Heart right ventricle (tissue), 16 donors: Measurements from ENCODE around the gene CC2D1B. TPM values are rescaled to one million over a fixed set of nuclear protein-coding genes. Genes with fewer than 3 reads are reported as not detected.

ENCODE experiments used
- ATAC-seq, 8 donors: fragments of 200-7000 bp; cut with Tn5 transposase; one replicate each; pipeline ENCODE4 v1.9.1; 2020; ENCODE audit warnings: mild to moderate bottlenecking in 8 of 8, moderate library complexity in 8 of 8, moderate number of reproducible peaks in 1 of 8
- DNase-seq, 2 donors: peaks; one replicate each; pipeline ENCODE4 v3.0.0-alpha.2; 2020
- H3K27ac ChIP-seq, 10 donors: fragments of 200-600 bp; sonication (generic) in 2 of 10; one replicate each; pipeline versions ENCODE4 v1.5.0 to v1.8.0; 2020 to 2022; ENCODE audit warnings: mild to moderate bottlenecking in 3 of 10
- H3K27me3 ChIP-seq, 7 donors: fragments of 200-600 bp; one replicate each; pipeline ENCODE4 v1.8.0; 2021 to 2022; ENCODE audit warnings: mild to moderate bottlenecking in 2 of 7
- H3K36me3 ChIP-seq, 9 donors: fragments of 200-600 bp; sonication (generic) in 1 of 9; one replicate each; pipeline versions ENCODE4 v1.5.0 to v1.8.0; 2020 to 2022; ENCODE audit warnings: mild to moderate bottlenecking in 2 of 9
- H3K4me1 ChIP-seq, 9 donors: fragments of 200-600 bp; sonication (generic) in 1 of 9; one replicate each; pipeline versions ENCODE4 v1.5.0 to v1.8.0; 2020 to 2022; ENCODE audit warnings: mild to moderate bottlenecking in 4 of 9
- H3K4me3 ChIP-seq, 10 donors: fragments of 200-600 bp; sonication (generic) in 2 of 10; one replicate each; pipeline versions ENCODE4 v1.5.0 to v1.8.0; 2020 to 2022; ENCODE audit warnings: mild to moderate bottlenecking in 7 of 10, moderate library complexity in 2 of 10
- H3K9me3 ChIP-seq, 11 donors: fragments of 200-600 bp in 10 of 11; sonication (generic) in 2 of 11; one replicate each; pipeline versions ENCODE4 v1.5.0 to v1.8.0; 2013 to 2022; ENCODE audit warnings: mild to moderate bottlenecking in 2 of 11, control low read depth in 1 of 11, moderate library complexity in 1 of 11
- CTCF ChIP-seq, 9 donors: fragments of 200-600 bp; sonication (generic) in 2 of 9; IDR thresholded peaks; one replicate each; pipeline versions ENCODE4 v1.5.0 to v1.8.0; 2021 to 2022; ENCODE audit warnings: antibody characterized with exemption in 9 of 9, mild to moderate bottlenecking in 5 of 9, moderate library complexity in 1 of 9
- WGBS, 2 donors: extraction: QIAGEN DNeasy Blood & Tissue Kit; methylation state at CpG; one replicate each; pipeline ENCODE4 v1.1.7; 2013; ENCODE audit warnings: inconsistent platforms in 1 of 2; 5-methylcytosine and 5-hydroxymethylcytosine counted together
- intact Hi-C, 10 donors: fragments of 100-400 bp; cut with DNase I; formaldehyde crosslinking; loops; one replicate each; pipeline versions ENCODE4 v1.11.1 to v1.14.2; 2022
- polyA plus RNA-seq, 2 donors: library from polyadenylated mRNA; stranded (reverse); fragments of 200-250 nt; gene quantifications; one replicate each; pipeline ENCODE4 v1.2.3, GENCODE V29; 2013
- total RNA-seq, 10 donors: library from RNA; stranded (reverse); fragmentation: NEBNext Ultra II Directional in 3 of 10; extraction: Animal tissue kit (Norgen Biotek cat#: 25700) in 3 of 10; gene quantifications; one replicate each; pipeline versions ENCODE4 v1.2.1 to v1.2.4, GENCODE V29; 2021 to 2023
- donor health status: Arrhythmogenic right ventricular cardiomyopathy.
- donor health status: ischemic (EF 13 %, LVEDD 7.1; RV severe dilation, severe dysfunction).
- donor health status: healthy with polysubstance abuse.
- donor health status: DM: no; HTN: yes; CAD: no.
- donor health status: DM: no; HTN: no; CAD: no.
- donor health status: ischemic (EF 25% LVEDD 6.9; RV normal size, moderate dysfunction).
- donor health status: ischemic (EF 25% LVEDD 5.7; RV mildly dilated, moderate dysfunction).
- donor health status: healthy.
- donor health status: DM: yes; HTN: yes; CAD: no.
- donor health status: Ischemic cardiomyopathy.
- donor health status: ischemic (EF 35%, LVEDD 5.7; RV mildly dilated, moderate dysfunction).
- donor health status: nonischemic (EF 11% LVEDD 7.7; RV severe dilation, severe dysfunction).
- donor health status: DM: yes; HTN: yes; CAD: no.
- donor health status: PGD.
- donor health status: ischemic (EF 29% LVEDD 5.4; RV normal size, mild dysfunction).
- donor health status: nonischemic (EF 23%, LVEDD 6.1; RV moderate dilation, normal function).

The CC2D1B gene
- total and polyA plus RNA-seq, 12 donors: 14.4 to 19.9 (median 17.2) TPM

- H3K4me1 ChIP-seq: peaks cover 7 to 34% (median 21%) of the 10 kb centered on the region in 9 donors
- no peaks in the 10 kb centered on the region for H3K9me3 ChIP-seq
- peak overlapping the region; percentile 64 to 95 (median 86) for H3K4me3 ChIP-seq
- H3K36me3 ChIP-seq: peaks cover 0 to 44% (median 21%) of the 10 kb centered on the region in 9 donors
- ATAC-seq (peak in 2 of 8 donors; percentile 1), DNase-seq (no peak)
- TF ChIP-seq CTCF (IDR thresholded peaks at IDR 0.05): no peak
- WGBS, 2 donors: 2% methylated on average over 8 of the region's 8 CpGs
- peak overlapping the region; percentile 5 to 93 (median 88) for H3K27ac ChIP-seq
- H3K27me3 ChIP-seq: no peaks in the 10 kb centered on the region
- intact Hi-C loops: loop anchor here in 5 of 10 donors (1.0 to 10.0 kb wide), 4 partner anchors 38 to 290 kb away; partner anchors contain the start of genes CC2D1B (in 3 of the 5) and COA7 (in 1 of the 5)
These were observed 39.0 kb upstream of the CC2D1B start for GRCh38 chr1:52404975-52405338.

GRCh38 chr1:52404116-52404974 lies 38.3 kb upstream of the CC2D1B start, which contains the start of the genes ORC1 and PRPF38A:
Gene ORC1, minus strand, starts transcription at chr1:52404423. Its CDS starts 2,200 bp downstream, at chr1:52402223.
Gene PRPF38A, plus strand, starts transcription at chr1:52404602. Its CDS starts 148 bp downstream, at chr1:52404750.
- Histone ChIP-seq H3K36me3 (peaks cover 0 to 37% (median 18%) of the 10 kb centered on the region in 9 donors), H3K9me3 (no peaks in the 10 kb centered on the region), H3K27me3 (no peaks in the 10 kb centered on the region), H3K4me1 (peaks cover 7 to 34% (median 21%) of the 10 kb centered on the region in 9 donors), H3K4me3 (peak within 1 kb of the TSS; percentile 64 to 95 (median 86)), H3K27ac (peak within 1 kb of the TSS; percentile 5 to 93 (median 88))
- intact Hi-C loops: loop anchor here in 5 of 10 donors (1.0 to 10.0 kb wide), 4 partner anchors 38 to 290 kb away; partner anchors contain the start of genes CC2D1B (in 3 of the 5) and COA7 (in 1 of the 5)
- WGBS, 2 donors: 0 to 1% methylated on average over 57 of the region's 57 CpGs
- peak; percentile 99 to 100 (median 100) for ATAC-seq
- peak in 7 of 9 donors; percentile 19 to 62 (median 52) for TF ChIP-seq CTCF (IDR thresholded peaks at IDR 0.05)
- DNase-seq: peak; percentile 95 to 98

- Histone ChIP-seq H3K27me3 (no peaks in the 10 kb centered on the region), H3K9me3 (no peaks in the 10 kb centered on the region), H3K4me1 (peaks cover 7 to 34% (median 21%) of the 10 kb centered on the region in 9 donors), H3K27ac (peak overlapping the region in 7 of 10 donors; percentile 83 to 93 (median 90)), H3K4me3 (peak overlapping the region; percentile 64 to 95 (median 86)), H3K36me3 (peaks cover 0 to 34% (median 11%) of the 10 kb centered on the region in 9 donors)
- DNase-seq (no peak), ATAC-seq (peak in 4 of 8 donors; percentile 1 to 16 (median 11))
- WGBS, 2 donors: 1% methylated on average over 16 of the region's 16 CpGs
- intact Hi-C loops: loop anchor here in 5 of 10 donors (1.0 to 10.0 kb wide), 4 partner anchors 37 to 291 kb away; partner anchors contain the start of genes CC2D1B (in 3 of the 5) and COA7 (in 1 of the 5)
- TF ChIP-seq CTCF (IDR thresholded peaks at IDR 0.05): no peak
These were observed 37.6 kb upstream of the CC2D1B start for GRCh38 chr1:52403566-52404115.

- peak overlapping the region in 1 of 10 donors; percentile 86 for H3K4me3 ChIP-seq
These were observed 36.8 kb upstream of the CC2D1B start for GRCh38 chr1:52402860-52403240.

More at GRCh38 chr1:52402860-52403240, 36.8 kb upstream of the CC2D1B start:
- Histone ChIP-seq H3K9me3 (no peaks in the 10 kb centered on the region), H3K4me1 (peaks cover 7 to 34% (median 21%) of the 10 kb centered on the region in 9 donors), H3K27ac (no peak overlapping the region), H3K27me3 (no peaks in the 10 kb centered on the region), H3K36me3 (peaks cover 0 to 26% (median 3%) of the 10 kb centered on the region in 9 donors)
- no peak for TF ChIP-seq CTCF (IDR thresholded peaks at IDR 0.05)
- ATAC-seq (no peak), DNase-seq (no peak)
- WGBS, 2 donors: 68 to 75% methylated on average over 3 of the region's 3 CpGs
- intact Hi-C loops: loop anchor here in 2 of 10 donors (10.0 kb wide), 2 partner anchors 282 to 292 kb away; partner anchors contain the start of gene COA7 (in 1 of the 2)
